ENCODE measurements around the gene TNFRSF6B. TPM values are rescaled to one million over a fixed set of nuclear protein-coding genes. Genes with fewer than 3 reads are reported as not detected.
"Not testable (repeated sequence)": the region's sequence is repeated elsewhere in the genome, so short reads cannot be mapped to it uniquely, and the experiment has no call there.

Gene TNFRSF6B
- total RNA-seq, 1 donor from 2014 or later: not detected

DNA sequence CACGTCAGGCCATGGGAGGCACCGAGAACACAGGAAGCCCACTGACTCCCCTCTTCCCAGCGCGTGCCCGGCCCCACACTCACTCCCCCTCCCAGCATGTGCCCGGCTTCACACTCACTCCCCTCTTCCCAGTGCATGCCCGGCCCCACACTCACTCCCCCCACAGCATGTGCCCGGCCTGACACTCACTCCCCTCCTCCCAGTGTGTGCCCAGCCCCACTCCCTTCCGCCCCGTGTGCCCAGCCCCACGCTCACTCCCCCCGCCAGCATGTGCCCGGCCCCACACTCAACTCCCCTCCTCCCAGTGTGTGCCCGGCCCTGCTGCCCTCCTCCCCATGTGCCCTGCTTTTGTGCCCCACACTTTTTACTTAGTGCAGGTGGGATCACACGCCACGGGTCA lies 28.6 kb upstream of the TNFRSF6B start:
- no peak for ATAC-seq (ENCODE audit: low read depth)

GRCh38 chr20:63668351-63668750 lies 28.1 kb upstream of the TNFRSF6B start:
- H3K36me3 Mint-ChIP-seq (ENCODE audit: low read depth): peaks cover 33% of the 10 kb centered on the region
- no peak overlapping the region for H3K27ac Mint-ChIP-seq
- POLR2A ChIA-PET: interaction anchor here (1.5 kb wide), 1 partner anchor 10 kb away, joined by 3 read pairs; the partner anchor contains the start of gene RTEL1
- DNase-seq (no peak), ATAC-seq (ENCODE audit: low read depth) (no peak)
- no peak for TF ChIP-seq CTCF (IDR thresholded peaks at IDR 0.05)
- intact Hi-C loops (cut with micrococcal nuclease): no loop called here
- no peaks in the 10 kb centered on the region for H3K4me1 Mint-ChIP-seq
- no peaks in the 10 kb centered on the region for H3K9me3 Mint-ChIP-seq
- CTCF ChIA-PET: no interaction called here
- H3K4me3 Mint-ChIP-seq: no peak overlapping the region
- H3K27me3 Mint-ChIP-seq: no peaks in the 10 kb centered on the region

More for the DNA sequence above, 28.6 kb upstream of the TNFRSF6B start:
- DNase-seq: no peak
- ChIA-PET POLR2A (interaction anchor here (1.3 kb wide), 1 partner anchor 10 kb away, joined by 5 read pairs; the partner anchor contains the start of gene RTEL1), CTCF (no interaction called here)
- Mint-ChIP-seq H3K27ac (no peak overlapping the region), H3K27me3 (no peaks in the 10 kb centered on the region), H3K9me3 (no peaks in the 10 kb centered on the region), H3K4me3 (no peak overlapping the region), H3K36me3 (ENCODE audit: low read depth) (peaks cover 35% of the 10 kb centered on the region), H3K4me1 (no peaks in the 10 kb centered on the region)
- intact Hi-C loops (cut with micrococcal nuclease): no loop called here
- TF ChIP-seq CTCF (IDR thresholded peaks at IDR 0.05): no peak

DNA sequence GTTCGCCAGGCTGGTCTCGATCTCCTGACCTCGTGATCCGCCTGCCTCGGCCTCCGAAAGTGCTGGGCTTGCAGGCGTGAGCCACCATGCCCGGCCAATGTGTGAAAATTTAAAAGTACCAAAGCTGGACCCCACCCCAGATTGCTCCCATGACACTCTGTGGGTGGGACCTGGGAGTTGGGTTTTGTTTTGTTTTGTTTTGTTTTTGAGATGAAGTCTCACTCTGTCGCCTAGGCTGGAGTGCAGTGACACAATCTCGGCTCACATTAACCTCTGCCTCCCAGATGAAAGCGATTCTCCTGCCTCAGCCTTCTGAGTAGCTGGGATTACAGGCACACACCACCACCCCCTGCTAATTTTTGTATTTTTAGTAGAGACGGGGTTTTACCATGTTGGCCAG lies 24.8 kb upstream of the TNFRSF6B start:
- POLR2A ChIA-PET: not testable (repeated sequence)

DNA sequence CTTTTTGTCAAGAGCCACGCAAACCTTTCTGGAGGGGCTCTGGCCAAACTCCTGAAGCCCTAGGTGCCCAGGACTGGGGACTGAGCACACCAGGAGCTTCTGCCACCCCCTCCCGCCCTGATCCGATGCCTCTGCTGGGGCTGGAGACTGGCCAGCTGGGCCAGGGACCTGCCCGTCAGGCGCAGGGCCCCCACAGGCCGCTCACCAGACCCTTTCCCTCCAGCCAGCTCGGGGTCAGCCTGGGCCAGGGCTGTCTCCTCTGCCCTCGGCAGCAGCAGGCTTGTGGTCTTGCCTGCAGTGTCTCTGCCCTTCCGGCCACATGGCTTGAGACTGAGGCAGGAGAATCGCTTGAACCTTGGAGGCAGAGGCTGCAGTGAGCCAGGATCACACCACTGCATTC lies 23.8 kb upstream of the TNFRSF6B start:
- intact Hi-C loops (cut with micrococcal nuclease): no loop called here
- no peak for TF ChIP-seq CTCF (IDR thresholded peaks at IDR 0.05)
- H3K4me1 Mint-ChIP-seq: no peaks in the 10 kb centered on the region
- ChIA-PET POLR2A (no interaction called here), CTCF (no interaction called here)
- H3K36me3 Mint-ChIP-seq (ENCODE audit: low read depth): peaks cover 28% of the 10 kb centered on the region
- no peak for ATAC-seq (ENCODE audit: low read depth)
- no peaks in the 10 kb centered on the region for H3K9me3 Mint-ChIP-seq
- H3K4me3 Mint-ChIP-seq: no peak overlapping the region
- H3K27me3 Mint-ChIP-seq: no peaks in the 10 kb centered on the region
- DNase-seq: no peak
- H3K27ac Mint-ChIP-seq: no peak overlapping the region

More for the DNA sequence above, 24.8 kb upstream of the TNFRSF6B start:
- intact Hi-C loops (cut with micrococcal nuclease); H3K27me3 Mint-ChIP-seq; H3K4me1 Mint-ChIP-seq; DNase-seq; CTCF ChIA-PET; H3K9me3 Mint-ChIP-seq; H3K4me3 Mint-ChIP-seq; H3K27ac Mint-ChIP-seq; ATAC-seq (ENCODE audit: low read depth): not testable (repeated sequence)
- peaks cover 34% of the 10 kb centered on the region for H3K36me3 Mint-ChIP-seq (ENCODE audit: low read depth)

- Mint-ChIP-seq H3K4me1 (no peaks in the 10 kb centered on the region), H3K27ac (no peak overlapping the region), H3K4me3 (no peak overlapping the region), H3K9me3 (no peaks in the 10 kb centered on the region), H3K36me3 (ENCODE audit: low read depth) (peaks cover 19% of the 10 kb centered on the region), H3K27me3 (no peaks in the 10 kb centered on the region)
- DNase-seq: no peak
- CTCF ChIA-PET: no interaction called here
- TF ChIP-seq CTCF (IDR thresholded peaks at IDR 0.05): no peak
- ATAC-seq (ENCODE audit: low read depth): no peak
- POLR2A ChIA-PET: no interaction called here
- intact Hi-C loops (cut with micrococcal nuclease): no loop called here
These were observed 22.5 kb upstream of the TNFRSF6B start for GRCh38 chr20:63673951-63674350.

DNA sequence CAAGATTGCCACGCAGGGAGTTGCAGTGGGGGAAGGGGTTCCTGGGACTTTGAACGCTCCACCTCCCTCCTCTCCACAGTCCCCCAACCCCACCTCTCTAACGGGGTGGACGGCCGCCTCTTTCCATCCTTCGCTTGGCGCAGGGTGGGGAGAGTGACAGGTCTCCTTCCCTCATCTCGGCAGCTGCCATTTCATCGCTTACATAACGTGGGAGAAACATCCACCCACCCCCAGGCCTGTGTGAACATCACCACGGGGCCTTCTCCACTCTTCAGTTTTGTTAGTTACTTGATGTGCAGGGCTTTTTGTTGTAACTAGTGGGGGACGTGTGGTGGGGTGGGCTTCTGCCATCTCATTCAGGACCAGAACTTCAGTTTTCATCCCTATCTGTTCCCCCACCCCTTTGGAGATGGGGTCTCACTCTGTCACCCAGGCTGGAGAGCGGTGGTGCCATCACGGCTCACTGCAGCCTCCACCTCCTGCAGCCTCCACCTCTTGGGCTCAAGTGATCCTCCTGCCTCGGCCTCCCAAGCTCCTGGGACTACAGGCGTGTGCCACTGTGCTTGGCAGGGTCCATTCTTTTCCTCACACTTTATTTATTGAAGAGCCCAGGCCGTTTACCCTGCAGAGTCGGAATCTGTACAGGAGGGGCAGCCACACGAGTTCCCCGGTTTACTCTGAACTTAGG lies 20.6 kb upstream of the TNFRSF6B start:
- Mint-ChIP-seq H3K27ac (no peak overlapping the region), H3K4me1 (no peaks in the 10 kb centered on the region), H3K4me3 (no peak overlapping the region), H3K27me3 (no peaks in the 10 kb centered on the region), H3K36me3 (ENCODE audit: low read depth) (peaks cover 16% of the 10 kb centered on the region), H3K9me3 (no peaks in the 10 kb centered on the region)
- no peak for DNase-seq
- ATAC-seq (ENCODE audit: low read depth): no peak
- no peak for TF ChIP-seq CTCF (IDR thresholded peaks at IDR 0.05)
- intact Hi-C loops (cut with micrococcal nuclease): no loop called here
- POLR2A ChIA-PET: no interaction called here
- CTCF ChIA-PET: no interaction called here

All from activated B cell treated with CpG ODN at 0.5 μM for 24 hours (primary cell).